ENCODE measurements around the gene PLCL2.

DNA sequence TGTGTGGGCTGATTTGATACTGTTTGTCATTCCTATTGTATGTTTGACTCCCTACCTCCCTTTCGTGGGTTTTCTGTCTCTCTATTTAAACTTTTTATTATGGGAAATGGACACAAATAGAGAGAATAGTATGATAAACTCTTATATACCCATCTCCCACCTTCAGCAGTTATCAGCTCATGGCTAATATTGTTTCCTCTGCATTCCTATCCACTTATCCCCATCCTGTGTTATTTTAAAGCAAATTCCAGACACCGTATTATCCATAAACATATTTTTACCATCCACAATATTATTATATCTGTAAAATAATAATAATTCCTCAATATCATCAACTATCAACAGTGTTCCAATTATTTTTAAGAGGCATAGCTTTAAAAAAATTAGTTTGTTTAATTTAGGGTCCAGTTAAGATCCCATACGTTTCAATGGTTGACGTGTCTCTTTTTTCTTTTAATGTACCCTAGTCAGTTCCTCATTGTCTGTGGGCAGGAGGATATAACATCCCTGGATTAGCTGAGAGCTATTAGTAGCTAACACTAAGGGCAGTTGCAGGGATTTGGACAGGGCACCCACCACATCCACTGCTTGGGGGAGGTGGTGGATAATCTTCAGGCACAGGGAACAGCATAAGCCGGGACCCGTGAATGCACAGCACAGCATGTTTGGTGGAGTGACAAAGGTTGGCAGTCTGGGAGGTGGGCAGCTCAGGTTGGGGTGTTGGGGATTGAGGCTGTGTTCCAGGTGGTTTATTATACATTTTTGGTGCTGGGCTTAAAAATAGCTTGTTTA is 23.5 kb downstream of the PLCL2 start:
- no peak for TF ChIP-seq MAX (IDR thresholded peaks at IDR 0.05)
- no peak for TF ChIP-seq CTCF (IDR thresholded peaks at IDR 0.05; ENCODE audit: low read depth, low read length, missing input control)
- TF ChIP-seq SP1 (IDR thresholded peaks at IDR 0.05), result no peak
- no peak for TF ChIP-seq ZBTB33 (IDR thresholded peaks at IDR 0.05)
- no peak for TF ChIP-seq JUND (IDR thresholded peaks at IDR 0.05)
- no peak for TF ChIP-seq TAF1 (conservative IDR thresholded peaks at IDR 0.05)
- no peak for TF ChIP-seq YY1 (IDR thresholded peaks at IDR 0.05)
- TF ChIP-seq, protein P1, sequence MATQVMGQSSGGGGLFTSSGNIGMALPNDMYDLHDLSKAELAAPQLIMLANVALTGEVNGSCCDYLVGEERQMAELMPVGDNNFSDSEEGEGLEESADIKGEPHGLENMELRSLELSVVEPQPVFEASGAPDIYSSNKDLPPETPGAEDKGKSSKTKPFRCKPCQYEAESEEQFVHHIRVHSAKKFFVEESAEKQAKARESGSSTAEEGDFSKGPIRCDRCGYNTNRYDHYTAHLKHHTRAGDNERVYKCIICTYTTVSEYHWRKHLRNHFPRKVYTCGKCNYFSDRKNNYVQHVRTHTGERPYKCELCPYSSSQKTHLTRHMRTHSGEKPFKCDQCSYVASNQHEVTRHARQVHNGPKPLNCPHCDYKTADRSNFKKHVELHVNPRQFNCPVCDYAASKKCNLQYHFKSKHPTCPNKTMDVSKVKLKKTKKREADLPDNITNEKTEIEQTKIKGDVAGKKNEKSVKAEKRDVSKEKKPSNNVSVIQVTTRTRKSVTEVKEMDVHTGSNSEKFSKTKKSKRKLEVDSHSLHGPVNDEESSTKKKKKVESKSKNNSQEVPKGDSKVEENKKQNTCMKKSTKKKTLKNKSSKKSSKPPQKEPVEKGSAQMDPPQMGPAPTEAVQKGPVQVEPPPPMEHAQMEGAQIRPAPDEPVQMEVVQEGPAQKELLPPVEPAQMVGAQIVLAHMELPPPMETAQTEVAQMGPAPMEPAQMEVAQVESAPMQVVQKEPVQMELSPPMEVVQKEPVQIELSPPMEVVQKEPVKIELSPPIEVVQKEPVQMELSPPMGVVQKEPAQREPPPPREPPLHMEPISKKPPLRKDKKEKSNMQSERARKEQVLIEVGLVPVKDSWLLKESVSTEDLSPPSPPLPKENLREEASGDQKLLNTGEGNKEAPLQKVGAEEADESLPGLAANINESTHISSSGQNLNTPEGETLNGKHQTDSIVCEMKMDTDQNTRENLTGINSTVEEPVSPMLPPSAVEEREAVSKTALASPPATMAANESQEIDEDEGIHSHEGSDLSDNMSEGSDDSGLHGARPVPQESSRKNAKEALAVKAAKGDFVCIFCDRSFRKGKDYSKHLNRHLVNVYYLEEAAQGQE (IDR thresholded peaks at IDR 0.05), result no peak
